Left ventricle myocardium inferior (tissue), 1 donor: Measurements from ENCODE around the gene ARFGAP3. TPM values are rescaled to one million over a fixed set of nuclear protein-coding genes. Genes with fewer than 3 reads are reported as not detected.
A peak's percentile ranks its signal among the peaks of the same experiment; 100 is the strongest.

ENCODE experiments used
- DNase-seq: peaks from one replicate; pipeline ENCODE4 v3.0.0-alpha.2; 2020
- H3K27ac ChIP-seq: fragments of 200-600 bp; replicated peaks from 2 replicates; pipeline ENCODE4 v1.8.0; 2021
- H3K27me3 ChIP-seq: fragments of 200-600 bp; 2 replicates; pipeline ENCODE4 v1.8.0; 2021; ENCODE audit warnings: low read depth
- H3K36me3 ChIP-seq: fragments of 200-600 bp; 2 replicates; pipeline ENCODE4 v1.8.0; 2021
- H3K4me1 ChIP-seq: fragments of 200-600 bp; 2 replicates; pipeline ENCODE4 v1.8.0; 2021
- H3K4me3 ChIP-seq: fragments of 200-600 bp; 2 replicates; pipeline ENCODE4 v1.8.0; 2021; ENCODE audit warnings: mild to moderate bottlenecking, moderate library complexity
- H3K9me3 ChIP-seq: fragments of 200-600 bp; replicated peaks from 2 replicates; pipeline ENCODE4 v1.8.0; 2021
- CTCF ChIP-seq: fragments of 200-600 bp; IDR thresholded peaks from 2 replicates; pipeline ENCODE4 v1.8.0; 2021; ENCODE audit warnings: antibody characterized with exemption, mild to moderate bottlenecking, borderline replicate concordance
- intact Hi-C: fragments of 100-400 bp; cut with micrococcal nuclease; formaldehyde crosslinking; loops from one replicate; pipeline ENCODE4 v1.11.0; 2022
- total RNA-seq: library from RNA; stranded (reverse); fragmentation: NEBNext Ultra II Directional; extraction: Animal tissue kit (Norgen Biotek cat#: 25700); gene quantifications from one replicate; pipeline ENCODE4 v1.2.1, GENCODE V29; 2021
- donor health status: DM: no; HTN: yes; CAD: no; lungs with severe emphysema.

The ARFGAP3 gene
- total RNA-seq, 1 donor from 2014 or later: 26.9 TPM

GRCh38 chr22:42879371-42880021, 22.4 kb upstream of the ARFGAP3 start:
- no peak for TF ChIP-seq CTCF
- no peaks in the 10 kb centered on the region for H3K9me3 ChIP-seq
- no peak overlapping the region for H3K4me3 ChIP-seq
- peaks cover 57% of the 10 kb centered on the region for H3K4me1 ChIP-seq
- H3K36me3 ChIP-seq: peaks cover 88% of the 10 kb centered on the region
- DNase-seq: no peak
- H3K27ac ChIP-seq: no peak overlapping the region
- intact Hi-C loops: no loop called here
- no peaks in the 10 kb centered on the region for H3K27me3 ChIP-seq

- H3K4me3 ChIP-seq: no peak overlapping the region
- no peaks in the 10 kb centered on the region for H3K9me3 ChIP-seq
- peak overlapping the region; percentile 45 for H3K27ac ChIP-seq
- peaks cover 57% of the 10 kb centered on the region for H3K4me1 ChIP-seq
- H3K36me3 ChIP-seq: peaks cover 88% of the 10 kb centered on the region
- no peaks in the 10 kb centered on the region for H3K27me3 ChIP-seq
- no peak for DNase-seq
- intact Hi-C loops: no loop called here
- TF ChIP-seq CTCF: no peak
Observed at GRCh38 chr22:42878561-42879305, 21.7 kb upstream of the ARFGAP3 start.

GRCh38 chr22:42877597-42878340, 20.7 kb upstream of the ARFGAP3 start:
- no peak overlapping the region for H3K4me3 ChIP-seq
- H3K27me3 ChIP-seq: no peaks in the 10 kb centered on the region
- no peak for TF ChIP-seq CTCF
- DNase-seq: no peak
- H3K4me1 ChIP-seq: peaks cover 53% of the 10 kb centered on the region
- peak overlapping the region; percentile 45 for H3K27ac ChIP-seq
- H3K36me3 ChIP-seq: peaks cover 87% of the 10 kb centered on the region
- intact Hi-C loops: no loop called here
- H3K9me3 ChIP-seq: no peaks in the 10 kb centered on the region

- TF ChIP-seq CTCF: no peak
- Histone ChIP-seq H3K27me3 (no peaks in the 10 kb centered on the region), H3K27ac (peak overlapping the region; percentile 45), H3K36me3 (peaks cover 87% of the 10 kb centered on the region), H3K4me1 (peaks cover 47% of the 10 kb centered on the region), H3K4me3 (no peak overlapping the region), H3K9me3 (no peaks in the 10 kb centered on the region)
- intact Hi-C loops: no loop called here
- DNase-seq: no peak
Observed at GRCh38 chr22:42877158-42877557, 20.1 kb upstream of the ARFGAP3 start.

- no peaks in the 10 kb centered on the region for H3K9me3 ChIP-seq
- H3K4me1 ChIP-seq: peaks cover 36% of the 10 kb centered on the region
- intact Hi-C loops: no loop called here
- H3K4me3 ChIP-seq: no peak overlapping the region
- H3K36me3 ChIP-seq: peaks cover 95% of the 10 kb centered on the region
- DNase-seq: no peak
- no peak for TF ChIP-seq CTCF
- H3K27me3 ChIP-seq: no peaks in the 10 kb centered on the region
- H3K27ac ChIP-seq: no peak overlapping the region
Observed at GRCh38 chr22:42876041-42876440, 19.0 kb upstream of the ARFGAP3 start.
